Kidney (tissue), 14 donors: ENCODE measurements around the gene SMC4. TPM values are rescaled to one million over a fixed set of nuclear protein-coding genes. Genes with fewer than 3 reads are reported as not detected.

Experiments used
- DNase-seq, 5 donors: peaks; one replicate each; pipeline ENCODE4 v3.0.0-alpha.2; 2013 to 2020
- FAIRE-seq: peaks from 2 replicates; lab custom pipeline; 2012; peaks lifted over from hg19 to GRCh38; lab: Jason Lieb, UNC
- H3K27ac ChIP-seq, 2 donors: one replicate each; pipeline ENCODE4 v1.7.0; 2013; ENCODE audit warnings: low read depth in 2 of 2, low read length in 2 of 2, inconsistent platforms in 1 of 2
- H3K27me3 ChIP-seq: one replicate; pipeline ENCODE4 v1.7.1; 2013; ENCODE audit warnings: low read length, inconsistent platforms; ENCODE audit not compliant: control insufficient read depth, insufficient read depth
- H3K36me3 ChIP-seq, 3 donors: one replicate each; pipeline versions ENCODE4 v1.7.0 to v1.7.1; 2013; ENCODE audit warnings: low read length in 3 of 3, control low read depth in 1 of 3, inconsistent platforms in 1 of 3; ENCODE audit not compliant: insufficient read depth in 3 of 3, control insufficient read depth in 2 of 3
- H3K4me1 ChIP-seq, 3 donors: one replicate each; pipeline versions ENCODE4 v1.7.0 to v1.7.1; 2013; ENCODE audit warnings: low read length in 3 of 3, inconsistent platforms in 1 of 3, low read depth in 1 of 3; ENCODE audit not compliant: control insufficient read depth in 2 of 3, insufficient read depth in 2 of 3
- H3K4me3 ChIP-seq, 3 donors: one replicate each; pipeline versions ENCODE4 v1.7.0 to v1.8.1; 2013; ENCODE audit warnings: low read length in 3 of 3, control low read depth in 1 of 3, inconsistent platforms in 1 of 3
- H3K9ac ChIP-seq, 3 donors: one replicate each; pipeline versions ENCODE4 v1.7.0 to v1.7.1; 2013; ENCODE audit warnings: low read length in 3 of 3, control low read depth in 1 of 3, inconsistent platforms in 1 of 3
- H3K9me3 ChIP-seq, 3 donors: one replicate each; pipeline versions ENCODE4 v1.7.0 to v1.7.1; 2013; ENCODE audit warnings: low read length in 3 of 3, control low read depth in 1 of 3, inconsistent platforms in 1 of 3; ENCODE audit not compliant: control insufficient read depth in 2 of 3, insufficient read depth in 1 of 3
- CTCF ChIP-seq: IDR thresholded peaks from 3 replicates; pipeline ENCODE4 v1.5.1; 2012; ENCODE audit warnings: mild to moderate bottlenecking, moderate library complexity, borderline replicate concordance; ENCODE audit not compliant: insufficient read depth; ENCODE audit errors: extremely low read depth
- intact Hi-C: fragments of 100-400 bp; cut with DNase I; formaldehyde crosslinking; loops from one replicate; pipeline ENCODE4 v1.11.1; 2022
- polyA plus RNA-seq: library from polyadenylated mRNA; stranded (reverse); fragments of 350-450 nt; fragmentation: Illumina TruSeq; extraction: RNeasy Lipid Tissue Mini Kit (QIAGEN cat#74804); gene quantifications from one replicate; pipeline ENCODE4 v1.2.3, GENCODE V29; 2014; ENCODE audit warnings: low read depth, low replicate concordance; ENCODE audit not compliant: insufficient read depth
- total RNA-seq: library from RNA; stranded (reverse); fragmentation: NEBNext Ultra II Directional; extraction: Animal tissue kit (Norgen Biotek cat#: 25700); gene quantifications from one replicate; pipeline ENCODE4 v1.2.1, GENCODE V29; 2021
- donor health status: control.
- donor health status: control.
- donor health status: control.
- donor health status: control.
- donor health status: control.
- donor health status: DM: yes; HTN: yes; CAD: no.
- donor health status: Normal renal cell carcinoma (clear cell type).

Gene SMC4
- total and polyA plus RNA-seq, 2 donors from 2014 or later: 7.4 to 24.5 TPM

DNA sequence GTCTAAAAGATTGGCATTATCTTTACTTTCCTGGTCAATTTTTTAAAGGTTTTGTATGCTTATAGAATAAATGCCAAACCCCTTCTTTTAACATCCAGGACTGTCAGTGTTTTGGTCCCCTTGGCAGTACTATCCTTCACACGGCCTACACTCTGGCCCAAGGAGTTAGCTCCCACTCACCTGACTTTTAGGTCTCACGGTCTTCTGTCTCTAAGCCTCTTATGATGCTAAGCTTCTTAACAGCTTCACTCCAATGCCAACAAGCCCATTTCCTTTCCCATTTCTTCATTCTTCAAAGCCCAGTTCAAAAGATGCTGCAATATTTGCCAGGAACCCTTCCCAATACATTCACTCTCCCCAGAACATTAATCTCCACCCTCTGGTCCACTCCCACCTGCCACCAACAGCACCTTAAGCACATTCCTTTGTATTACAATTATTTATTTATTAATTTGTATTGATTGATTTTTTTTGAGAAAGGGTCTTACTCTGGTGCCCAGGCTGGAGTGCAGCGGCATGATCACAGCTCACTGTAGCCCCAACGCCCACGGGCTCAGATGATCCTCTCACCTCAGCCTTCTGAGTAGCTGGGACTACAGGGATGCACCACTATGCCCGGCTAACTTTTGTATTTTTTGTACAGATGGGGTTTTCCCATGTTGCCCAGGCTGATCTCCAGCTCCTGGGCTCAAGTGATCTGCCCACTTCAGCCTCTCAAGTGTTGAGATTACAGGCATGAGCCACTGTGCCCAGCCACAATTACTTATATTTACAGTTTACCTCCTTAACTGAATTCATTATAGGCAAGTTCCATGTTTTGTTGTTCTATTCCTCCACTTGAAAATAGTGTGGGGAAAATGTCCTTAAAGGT, 28.2 kb upstream of the SMC4 start:
- Histone ChIP-seq H3K9ac (no peak overlapping the region), H3K27ac (no peak overlapping the region), H3K4me3 (no peak overlapping the region), H3K4me1 (no peaks in the 10 kb centered on the region), H3K36me3 (peaks cover 0 to 17% (median 0%) of the 10 kb centered on the region in 3 donors), H3K27me3 (no peaks in the 10 kb centered on the region), H3K9me3 (no peaks in the 10 kb centered on the region)
- intact Hi-C loops: no loop called here
- no peak for DNase-seq
- TF ChIP-seq CTCF: no peak
- no peak for FAIRE-seq

GRCh38 chr3:160372780-160373179, 26.7 kb upstream of the SMC4 start:
- no peaks in the 10 kb centered on the region for H3K9me3 ChIP-seq
- no peak overlapping the region for H3K27ac ChIP-seq
- TF ChIP-seq CTCF: no peak
- H3K9ac ChIP-seq: no peak overlapping the region
- peaks cover 0 to 25% (median 0%) of the 10 kb centered on the region in 3 donors for H3K36me3 ChIP-seq
- intact Hi-C loops: no loop called here
- H3K27me3 ChIP-seq: no peaks in the 10 kb centered on the region
- no peaks in the 10 kb centered on the region for H3K4me1 ChIP-seq
- DNase-seq: no peak
- no peak overlapping the region for H3K4me3 ChIP-seq
- no peak for FAIRE-seq

DNA sequence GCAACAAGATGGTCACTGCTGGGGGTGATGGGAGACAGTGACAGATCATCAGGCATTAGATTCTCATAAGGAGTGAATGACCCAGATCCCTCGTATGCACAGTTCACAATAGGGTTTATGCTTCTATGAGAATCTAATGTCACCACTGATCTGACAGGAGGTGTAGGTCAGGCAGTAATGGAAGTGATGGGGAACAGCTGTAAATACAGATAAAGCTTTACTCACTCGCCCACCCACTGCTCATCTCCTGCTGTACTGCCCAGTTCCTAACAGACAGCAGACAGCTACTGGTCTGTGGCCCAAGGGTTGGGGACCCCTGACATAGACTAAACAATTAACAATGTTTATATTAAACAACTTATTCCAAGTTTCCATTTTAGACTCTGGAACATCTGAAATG, 25.8 kb upstream of the SMC4 start:
- Histone ChIP-seq H3K4me1 (no peaks in the 10 kb centered on the region), H3K27ac (no peak overlapping the region), H3K9me3 (no peaks in the 10 kb centered on the region), H3K4me3 (no peak overlapping the region), H3K36me3 (peaks cover 0 to 25% (median 0%) of the 10 kb centered on the region in 3 donors), H3K9ac (no peak overlapping the region), H3K27me3 (no peaks in the 10 kb centered on the region)
- intact Hi-C loops: no loop called here
- DNase-seq (no peak), FAIRE-seq (no peak)
- TF ChIP-seq CTCF: no peak
